GM23338 (cell line): ENCODE data around the gene HHIPL1.

ENCODE experiments used
- CTCF ChIP-seq, 2 experiments: fragments of 200-600 bp in 1 of 2; sonication (generic) in 1 of 2; conservative IDR thresholded peaks; 2 replicates each; pipeline versions ENCODE4 v1.5.1 to v1.6.1; 2016 to 2017; ENCODE audit warnings: antibody characterized with exemption in 2 of 2, low read depth in 2 of 2, mild to moderate bottlenecking in 2 of 2, moderate library complexity in 1 of 2
- POLR2AphosphoS5 ChIP-seq: IDR thresholded peaks from 2 replicates; pipeline ENCODE4 v1.6.1; 2016; ENCODE audit warnings: antibody characterized with exemption, low read depth

GRCh38 chr14:99596772-99597171 is 48.2 kb upstream of the HHIPL1 start:
- no peak for TF ChIP-seq POLR2AphosphoS5
- no peak for TF ChIP-seq CTCF (conservative IDR thresholded peaks at IDR 0.05; ENCODE audit: low read depth in 2 of 2)
